Endodermal cell (in vitro differentiated cells): ENCODE data around the gene C5AR1. TPM values are rescaled to one million over a fixed set of nuclear protein-coding genes. Genes with fewer than 3 reads are reported as not detected.

Experiments
- DNase-seq: peaks from one replicate; pipeline ENCODE4 v3.0.0-alpha.2; 2017
- H3K27ac ChIP-seq: 2 replicates; pipeline ENCODE4 v1.5.1; 2013; ENCODE audit warnings: mild to moderate bottlenecking, low read depth, low read length, moderate library complexity
- H3K27me3 ChIP-seq: 2 replicates; pipeline ENCODE4 v1.6.1; 2013; ENCODE audit warnings: mild to moderate bottlenecking, low read length, moderate library complexity; ENCODE audit not compliant: insufficient read depth, control insufficient read depth, poor library complexity, severe bottlenecking
- H3K36me3 ChIP-seq: 2 replicates; pipeline ENCODE4 v1.7.0; 2013; ENCODE audit warnings: mild to moderate bottlenecking, low read length, moderate library complexity; ENCODE audit not compliant: control insufficient read depth, insufficient read depth
- H3K4me1 ChIP-seq: one replicate; pipeline ENCODE4 v1.7.0; 2013; ENCODE audit warnings: low read length; ENCODE audit not compliant: control insufficient read depth, insufficient read depth
- H3K4me3 ChIP-seq: 2 replicates; pipeline ENCODE4 v1.5.1; 2013; ENCODE audit warnings: mild to moderate bottlenecking, low read length, moderate library complexity
- H3K9ac ChIP-seq: 2 replicates; pipeline ENCODE4 v1.6.1; 2013; ENCODE audit warnings: mild to moderate bottlenecking, low read length, moderate library complexity; ENCODE audit not compliant: poor library complexity, severe bottlenecking; ENCODE audit errors: extremely low read depth
- H3K9me3 ChIP-seq: 2 replicates; pipeline ENCODE4 v1.6.1; 2013; ENCODE audit warnings: mild to moderate bottlenecking, low read length, moderate library complexity; ENCODE audit not compliant: control insufficient read depth
- H3K27ac Mint-ChIP-seq: 2 replicates; pipeline ENCODE4 v1.8.0; 2020; ENCODE audit warnings: mixed read lengths
- H3K27me3 Mint-ChIP-seq: 2 replicates; pipeline ENCODE4 v1.8.0; 2021; ENCODE audit warnings: mild to moderate bottlenecking, mixed read lengths; ENCODE audit not compliant: insufficient read depth
- H3K36me3 Mint-ChIP-seq: 2 replicates; pipeline ENCODE4 v1.8.0; 2020; ENCODE audit warnings: low read depth, mixed read lengths
- H3K4me1 Mint-ChIP-seq: 2 replicates; pipeline ENCODE4 v1.8.0; 2020; ENCODE audit warnings: mixed read lengths
- H3K4me3 Mint-ChIP-seq: 2 replicates; pipeline ENCODE4 v1.8.0; 2020; ENCODE audit warnings: mild to moderate bottlenecking, moderate library complexity, mixed read lengths
- H3K9me3 Mint-ChIP-seq: 2 replicates; pipeline ENCODE4 v1.8.0; 2020; ENCODE audit warnings: mild to moderate bottlenecking, mixed read lengths
- CTCF ChIP-seq: fragments of 200-600 bp; sonication (generic); conservative IDR thresholded peaks from 2 replicates; pipeline ENCODE4 v1.5.0; 2021; ENCODE audit warnings: antibody characterized with exemption, mild to moderate bottlenecking
- WGBS, 2 experiments: methylation state at CpG; one replicate each; pipeline versions ENCODE4 v1.1.5 to v1.1.7; 2013; ENCODE audit warnings: missing lambda C conversion rate in 2 of 2, mixed read lengths in 1 of 2; ENCODE audit not compliant: insufficient coverage in 1 of 2, insufficient read length in 1 of 2; 5-methylcytosine and 5-hydroxymethylcytosine counted together
- total RNA-seq, 2 donors: library from RNA; stranded (reverse); fragmentation: NEBNext Ultra II Directional in 1 of 2; extraction: Animal tissue kit (Norgen Biotek cat#: 25700) in 1 of 2; gene quantifications; 2 replicates in 1 of 2; 3 replicates in 1 of 2; pipeline ENCODE4 v1.2.1, GENCODE V29; 2021

Gene C5AR1
- total RNA-seq, 2 donors from 2014 or later: 0.48 TPM; not detected in 1

GRCh38 chr19:47264629-47265028 lies 45.0 kb upstream of the C5AR1 start:
- no peak for DNase-seq
- 95 to 98% methylated on average over 30 of the region's 30 CpGs for WGBS, 2 experiments
- Mint-ChIP-seq H3K4me1 (no peaks in the 10 kb centered on the region), H3K4me3 (no peak overlapping the region), H3K36me3 (peaks cover 65% of the 10 kb centered on the region), H3K27ac (no peak overlapping the region), H3K27me3 (no peaks in the 10 kb centered on the region), H3K9me3 (no peaks in the 10 kb centered on the region)
- peaks cover 66% of the 10 kb centered on the region for H3K36me3 ChIP-seq
- no peaks in the 10 kb centered on the region for H3K4me1 ChIP-seq
- no peak overlapping the region for H3K27ac ChIP-seq
- H3K9me3 ChIP-seq: no peaks in the 10 kb centered on the region
- no peak for TF ChIP-seq CTCF
- H3K4me3 ChIP-seq: no peak overlapping the region
- no peaks in the 10 kb centered on the region for H3K27me3 ChIP-seq
- H3K9ac ChIP-seq: no peak overlapping the region

GRCh38 chr19:47266401-47266941 lies 43.2 kb upstream of the C5AR1 start:
- H3K36me3 Mint-ChIP-seq: peaks cover 63% of the 10 kb centered on the region
- Histone ChIP-seq H3K27me3 (no peaks in the 10 kb centered on the region), H3K9me3 (no peaks in the 10 kb centered on the region), H3K9ac (no peak overlapping the region), H3K4me1 (no peaks in the 10 kb centered on the region), H3K36me3 (peaks cover 63% of the 10 kb centered on the region), H3K4me3 (no peak overlapping the region), H3K27ac (no peak overlapping the region)
- no peak for DNase-seq
- no peaks in the 10 kb centered on the region for H3K27me3 Mint-ChIP-seq
- no peak overlapping the region for H3K27ac Mint-ChIP-seq
- H3K9me3 Mint-ChIP-seq: no peaks in the 10 kb centered on the region
- H3K4me1 Mint-ChIP-seq: no peaks in the 10 kb centered on the region
- TF ChIP-seq CTCF: no peak
- H3K4me3 Mint-ChIP-seq: no peak overlapping the region
- WGBS, 2 experiments: 96 to 100% methylated on average over 12 to 21 of the region's 21 CpGs

GRCh38 chr19:47267350-47267759 lies 42.3 kb upstream of the C5AR1 start:
- Mint-ChIP-seq H3K4me1 (peaks cover 2% of the 10 kb centered on the region), H3K4me3 (no peak overlapping the region), H3K9me3 (no peaks in the 10 kb centered on the region), H3K27ac (no peak overlapping the region), H3K36me3 (peaks cover 59% of the 10 kb centered on the region), H3K27me3 (no peaks in the 10 kb centered on the region)
- no peak overlapping the region for H3K4me3 ChIP-seq
- H3K27me3 ChIP-seq: no peaks in the 10 kb centered on the region
- H3K9me3 ChIP-seq: no peaks in the 10 kb centered on the region
- no peak for TF ChIP-seq CTCF
- 92 to 96% methylated on average over 14 of the region's 14 CpGs for WGBS, 2 experiments
- H3K4me1 ChIP-seq: no peaks in the 10 kb centered on the region
- H3K27ac ChIP-seq: no peak overlapping the region
- peaks cover 70% of the 10 kb centered on the region for H3K36me3 ChIP-seq
- no peak overlapping the region for H3K9ac ChIP-seq
- DNase-seq: no peak
